ENCODE results near the gene DAPK3. TPM values are rescaled to one million over a fixed set of nuclear protein-coding genes. Genes with fewer than 3 reads are reported as not detected.
A peak's percentile ranks its signal among the peaks of the same experiment; 100 is the strongest.
"Not testable (repeated sequence)": the region's sequence is repeated elsewhere in the genome, so short reads cannot be mapped to it uniquely, and the experiment has no call there.

Gene DAPK3
- total and polyA plus RNA-seq, 2 experiments from 2014 or later = 103 to 140 TPM

- Histone ChIP-seq H3K27ac (peak overlapping the region; percentile 92), H3K4me1 (ENCODE audit: insufficient read depth) (peaks cover 16% of the 10 kb centered on the region), H3K4me3 (peak overlapping the region; percentile 83), H3K79me2 (peaks cover 51% of the 10 kb centered on the region), H3K9me2 (replicated peaks; ENCODE audit: insufficient read depth) (no peaks in the 10 kb centered on the region), H3K36me3 (replicated peaks; ENCODE audit: insufficient read depth, low read depth) (no peaks in the 10 kb centered on the region), H4K20me1 (ENCODE audit: insufficient read depth, poor library complexity, severe bottlenecking) (peaks cover 38% of the 10 kb centered on the region), H2AFZ (no peak overlapping the region), H3K9me3 (ENCODE audit: low read depth) (no peaks in the 10 kb centered on the region), H3K4me2 (peak overlapping the region; percentile 97), H3K27me3 (no peaks in the 10 kb centered on the region)
- 5% methylated on average over 23 of the region's 23 CpGs for WGBS (ENCODE audit: low lambda C conversion rate, missing lambda C conversion rate)
- TF ChIP-seq CTCF (IDR thresholded peaks at IDR 0.05; ENCODE audit: poor library complexity) = peak; percentile 32
- TF ChIP-seq EZH2phosphoT487 (IDR thresholded peaks at IDR 0.05; ENCODE audit: low read depth, severe bottlenecking, unreplicated experiment) = no peak
- peak; percentile 85 for DNase-seq (ENCODE audit: low spot score)
Measured at GRCh38 chr19:3969435-3970312, 1.2 kb downstream of the DAPK3 start.

GRCh38 chr19:3968556-3969434 is 2.1 kb downstream of the DAPK3 start:
- Histone ChIP-seq H3K27me3 (no peaks in the 10 kb centered on the region), H3K36me3 (replicated peaks; ENCODE audit: insufficient read depth, low read depth) (no peaks in the 10 kb centered on the region), H4K20me1 (ENCODE audit: insufficient read depth, poor library complexity, severe bottlenecking) (peaks cover 38% of the 10 kb centered on the region), H3K4me2 (peak overlapping the region; percentile 97), H3K9me3 (ENCODE audit: low read depth) (no peaks in the 10 kb centered on the region), H3K4me3 (peak overlapping the region; percentile 83), H2AFZ (no peak overlapping the region), H3K79me2 (peaks cover 53% of the 10 kb centered on the region), H3K4me1 (ENCODE audit: insufficient read depth) (peaks cover 16% of the 10 kb centered on the region), H3K27ac (peak overlapping the region; percentile 92), H3K9me2 (replicated peaks; ENCODE audit: insufficient read depth) (no peaks in the 10 kb centered on the region)
- TF ChIP-seq EZH2 (IDR thresholded peaks at IDR 0.05; ENCODE audit: borderline replicate concordance) (no peak), EZH2phosphoT487 (IDR thresholded peaks at IDR 0.05; ENCODE audit: low read depth, severe bottlenecking, unreplicated experiment) (no peak), CTCF (IDR thresholded peaks at IDR 0.05; ENCODE audit: poor library complexity) (no peak)
- WGBS (ENCODE audit: low lambda C conversion rate, missing lambda C conversion rate) = 21% methylated on average over 9 of the region's 9 CpGs
- peak; percentile 96 for DNase-seq (ENCODE audit: low spot score)

GRCh38 chr19:3967983-3968382 is 2.9 kb downstream of the DAPK3 start:
- H3K9me3 ChIP-seq (ENCODE audit: low read depth); DNase-seq (ENCODE audit: low spot score); H3K9me2 ChIP-seq (replicated peaks; ENCODE audit: insufficient read depth); H2AFZ ChIP-seq; H3K4me3 ChIP-seq; H3K27me3 ChIP-seq; H3K36me3 ChIP-seq (replicated peaks; ENCODE audit: insufficient read depth, low read depth): not testable (repeated sequence)
- Histone ChIP-seq H3K4me1 (ENCODE audit: insufficient read depth) (peaks cover 16% of the 10 kb centered on the region), H3K27ac (peak overlapping the region; percentile 92), H4K20me1 (ENCODE audit: insufficient read depth, poor library complexity, severe bottlenecking) (peaks cover 38% of the 10 kb centered on the region), H3K79me2 (peaks cover 53% of the 10 kb centered on the region), H3K4me2 (peak overlapping the region; percentile 57)
- 92% methylated on average over 12 of the region's 12 CpGs for WGBS (ENCODE audit: low lambda C conversion rate, missing lambda C conversion rate)

All from hepatocyte (in vitro differentiated cells).